A549 (cell line): Measurements from ENCODE around the gene ITPRID1.

Experiments used
- CBX2 ChIP-seq: fragments of 200-600 bp; sonication (generic); IDR thresholded peaks from 2 replicates; pipeline ENCODE4 v1.6.1; 2016; ENCODE audit warnings: low read depth, mild to moderate bottlenecking, borderline replicate concordance
- CBX8 ChIP-seq: fragments of 200-600 bp; sonication (generic); IDR thresholded peaks from 2 replicates; pipeline ENCODE4 v1.6.1; 2016
- CEBPB ChIP-seq, 2 experiments: fragments of >200 bp in 1 of 2; sonication (Bioruptor Twin) in 1 of 2; formaldehyde crosslinking in 1 of 2; IDR thresholded peaks; 2 replicates each; pipeline ENCODE4 v1.6.1; 2012 to 2016
- CTCF ChIP-seq: fragments of >200 bp; sonication (Bioruptor Twin); formaldehyde crosslinking; IDR thresholded peaks from 3 replicates; pipeline ENCODE4 v1.5.1; 2016
- FOSL2 ChIP-seq, 2 experiments: fragments of 450-650 bp in 1 of 2; fragments of >200 bp in 1 of 2; sonication (Bioruptor Twin) in 1 of 2; formaldehyde crosslinking; IDR thresholded peaks; 2 replicates each; pipeline versions ENCODE4 v1.5.0 to v1.6.1; 2016 to 2020; ENCODE audit warnings: mild to moderate bottlenecking in 1 of 2, moderate library complexity in 1 of 2
- GATA3 ChIP-seq: IDR thresholded peaks from 2 replicates; pipeline ENCODE4 v1.6.1; 2012; ENCODE audit warnings: borderline replicate concordance
- KDM5A ChIP-seq: fragments of 200-600 bp; sonication (generic); IDR thresholded peaks from 2 replicates; pipeline ENCODE4 v1.6.1; 2016; ENCODE audit warnings: antibody characterized with exemption, mild to moderate bottlenecking
- PBX3 ChIP-seq: IDR thresholded peaks from 2 replicates; pipeline ENCODE4 v1.6.1; 2012
- POLR2A ChIP-seq: IDR thresholded peaks from 2 replicates; pipeline ENCODE4 v1.6.1; 2012; ENCODE audit warnings: mild to moderate bottlenecking, low read length
- SMC3 ChIP-seq: fragments of >200 bp; sonication (Bioruptor Twin); formaldehyde crosslinking; IDR thresholded peaks from 3 replicates; pipeline ENCODE4 v1.6.1; 2018; ENCODE audit warnings: inconsistent platforms
- TP53 ChIP-seq: fragments of 250-450 bp; sonication (Bioruptor Pico); IDR thresholded peaks from 2 replicates; pipeline ENCODE4 v1.5.0; 2021; ENCODE audit warnings: mild to moderate bottlenecking, moderate library complexity
- USF2 ChIP-seq: fragments of 450-650 bp; IDR thresholded peaks from 2 replicates; pipeline ENCODE4 v1.6.1; 2014; ENCODE audit warnings: antibody characterized with exemption
- ZC3H11A ChIP-seq: fragments of 450-650 bp; IDR thresholded peaks from 2 replicates; pipeline ENCODE4 v1.6.1; 2014; ENCODE audit warnings: antibody characterized with exemption, mild to moderate bottlenecking
- ZSCAN20 ChIP-seq: fragments of 250-450 bp; sonication (Bioruptor Pico); IDR thresholded peaks from 2 replicates; pipeline ENCODE4 v1.8.0; 2022; ENCODE audit warnings: mild to moderate bottlenecking, moderate library complexity

GRCh38 chr7:31497516-31497915 lies 16.4 kb upstream of the ITPRID1 start:
- TF ChIP-seq KDM5A (no peak), POLR2A (no peak), CTCF (no peak), ZC3H11A (no peak), USF2 (no peak), SMC3 (no peak), PBX3 (no peak), TP53 (CRISPR knock-in tag) (no peak), CEBPB (IDR thresholded peaks at IDR 0.05) (no peak), ZSCAN20 (CRISPR knock-in tag) (no peak), FOSL2 (IDR thresholded peaks at IDR 0.05) (no peak), FOSL2 (CRISPR knock-in tag; IDR thresholded peaks at IDR 0.05) (no peak), CBX8 (no peak), CBX2 (no peak), GATA3 (no peak)
